Uterus (tissue), 2 donors: ENCODE measurements around the gene KLK14.

Experiments
- CTCF ChIP-seq, 4 experiments: fragments of 200-600 bp in 2 of 4; fragments of 450-650 bp in 2 of 4; sonication (generic) in 2 of 4; IDR thresholded peaks; one replicate each; pipeline ENCODE4 v1.5.1; 2016 to 2019; ENCODE audit warnings: antibody characterized with exemption in 4 of 4, mild to moderate bottlenecking in 2 of 4, moderate library complexity in 1 of 4
- POLR2A ChIP-seq, 2 donors: fragments of 450-650 bp; IDR thresholded peaks; one replicate each; pipeline ENCODE4 v1.6.1; 2016; ENCODE audit warnings: antibody characterized with exemption in 2 of 2, mild to moderate bottlenecking in 1 of 2, moderate library complexity in 1 of 2

- TF ChIP-seq CTCF (IDR thresholded peaks at IDR 0.05), result no peak
- no peak for TF ChIP-seq POLR2A (IDR thresholded peaks at IDR 0.05)
Observed at GRCh38 chr19:51097796-51098195, 15.1 kb upstream of the KLK14 start.
